Lung (tissue), 12 donors: ENCODE results near the gene GPATCH3. TPM values are rescaled to one million over a fixed set of nuclear protein-coding genes. Genes with fewer than 3 reads are reported as not detected.

Experiments
- ATAC-seq: fragments of 200-7000 bp; cut with Tn5 transposase; one replicate; pipeline ENCODE4 v1.9.1; 2020; ENCODE audit warnings: moderate number of reproducible peaks; ENCODE audit not compliant: insufficient read depth, low FRiP score
- DNase-seq, 3 donors: peaks; one replicate each; pipeline ENCODE4 v3.0.0-alpha.2; 2013 to 2017
- H3K27ac ChIP-seq, 2 donors: one replicate each; pipeline ENCODE4 v1.5.1; 2013; ENCODE audit warnings: mild to moderate bottlenecking in 2 of 2, moderate library complexity in 2 of 2, control low read depth in 1 of 2, inconsistent platforms in 1 of 2, low read depth in 1 of 2, low read length in 1 of 2
- H3K27me3 ChIP-seq, 3 donors: one replicate each; pipeline ENCODE4 v1.5.1; 2013; ENCODE audit warnings: low read length in 2 of 3; ENCODE audit not compliant: control insufficient read depth in 3 of 3, insufficient read depth in 3 of 3
- H3K36me3 ChIP-seq, 4 donors: one replicate each; pipeline ENCODE4 v1.5.1; 2013; ENCODE audit warnings: low read length in 4 of 4, mild to moderate bottlenecking in 1 of 4, moderate library complexity in 1 of 4; ENCODE audit not compliant: control insufficient read depth in 4 of 4, insufficient read depth in 4 of 4
- H3K4me1 ChIP-seq, 5 donors: one replicate each; pipeline ENCODE4 v1.5.1; 2013; ENCODE audit warnings: low read length in 5 of 5, mild to moderate bottlenecking in 2 of 5, moderate library complexity in 1 of 5; ENCODE audit not compliant: control insufficient read depth in 5 of 5, insufficient read depth in 5 of 5
- H3K4me3 ChIP-seq: one replicate; pipeline ENCODE4 v1.5.1; 2013; ENCODE audit warnings: mild to moderate bottlenecking, control low read depth, moderate library complexity
- H3K9ac ChIP-seq, 2 donors: one replicate each; pipeline ENCODE4 v1.5.1; 2013; ENCODE audit warnings: low read length in 2 of 2, control low read depth in 1 of 2; ENCODE audit not compliant: insufficient read depth in 1 of 2
- H3K9me3 ChIP-seq, 4 donors: one replicate each; pipeline ENCODE4 v1.5.1; 2013; ENCODE audit warnings: low read length in 3 of 4, mild to moderate bottlenecking in 1 of 4, moderate library complexity in 1 of 4; ENCODE audit not compliant: control insufficient read depth in 4 of 4, insufficient read depth in 3 of 4
- CTCF ChIP-seq: IDR thresholded peaks from 2 replicates; pipeline ENCODE4 v1.5.1; 2012; ENCODE audit warnings: mild to moderate bottlenecking; ENCODE audit errors: control extremely low read depth, extremely low read depth
- WGBS, 2 donors: extraction: QIAGEN DNeasy Blood & Tissue Kit; methylation state at CpG; one replicate each; pipeline ENCODE4 v1.1.7; 2013; 5-methylcytosine and 5-hydroxymethylcytosine counted together
- polyA plus RNA-seq, 2 donors: library from polyadenylated mRNA; stranded (reverse); fragments of 200-250 nt; gene quantifications; one replicate each; pipeline ENCODE4 v1.2.1, GENCODE V29; 2013
- total RNA-seq, 2 donors: library from RNA; depleted of rRNA in 1 of 2; stranded (reverse); fragments of >200 nt in 1 of 2; gene quantifications; one replicate each; pipeline ENCODE4 v1.2.1, GENCODE V29; 2014 to 2021
- donor health status: control.
- donor health status: control.
- donor health status: Bipolar disorder and iron deficiency.
- donor health status: healthy.
- donor health status: DM: yes; HTN: yes; CAD: no.

Gene GPATCH3
- total and polyA plus RNA-seq, 4 donors = 10.4 to 17.5 (median 14.1) TPM

GRCh38 chr1:26900815-26901511 is 696 bp upstream of the GPATCH3 start:
- TF ChIP-seq CTCF = no peak
- H3K4me3 ChIP-seq = peak overlapping the region; percentile 95
- ATAC-seq (no peak), DNase-seq (no peak)
- H3K4me1 ChIP-seq = peaks cover 0 to 10% (median 7%) of the 10 kb centered on the region in 5 donors
- H3K9me3 ChIP-seq = no peaks in the 10 kb centered on the region
- H3K9ac ChIP-seq = peak overlapping the region; percentile 88 to 89
- H3K36me3 ChIP-seq = peaks cover 2 to 9% (median 8%) of the 10 kb centered on the region in 4 donors
- 61 to 64% methylated on average over 18 of the region's 18 CpGs for WGBS, 2 donors
- no peaks in the 10 kb centered on the region for H3K27me3 ChIP-seq
- H3K27ac ChIP-seq = peak overlapping the region in 1 of 2 donors; percentile 67

- Histone ChIP-seq H3K27ac (no peak overlapping the region), H3K4me1 (peaks cover 0 to 10% (median 7%) of the 10 kb centered on the region in 5 donors), H3K4me3 (no peak overlapping the region), H3K36me3 (peaks cover 12 to 28% (median 14%) of the 10 kb centered on the region in 4 donors), H3K9ac (no peak overlapping the region), H3K27me3 (no peaks in the 10 kb centered on the region), H3K9me3 (no peaks in the 10 kb centered on the region)
- DNase-seq (no peak), ATAC-seq (no peak)
- 94 to 96% methylated on average over 9 of the region's 9 CpGs for WGBS, 2 donors
- TF ChIP-seq CTCF = no peak
These were observed 2.9 kb downstream of the GPATCH3 start for GRCh38 chr1:26897351-26897750.

GRCh38 chr1:26894263-26894662 is 6.0 kb downstream of the GPATCH3 start:
- 95 to 96% methylated on average over 13 of the region's 13 CpGs for WGBS, 2 donors
- Histone ChIP-seq H3K4me3 (no peak overlapping the region), H3K36me3 (peaks cover 12 to 32% (median 16%) of the 10 kb centered on the region in 4 donors), H3K27me3 (no peaks in the 10 kb centered on the region), H3K27ac (no peak overlapping the region), H3K4me1 (peaks cover 2 to 13% (median 3%) of the 10 kb centered on the region in 5 donors), H3K9me3 (no peaks in the 10 kb centered on the region), H3K9ac (no peak overlapping the region)
- TF ChIP-seq CTCF = no peak
- DNase-seq = no peak
- ATAC-seq = no peak
